Globus pallidus (tissue), 1 donor: ENCODE measurements around the gene CENPO.
"Not testable (repeated sequence)": the region's sequence is repeated elsewhere in the genome, so short reads cannot be mapped to it uniquely, and the experiment has no call there.

ENCODE experiments used
- DNase-seq: peaks from one replicate; pipeline ENCODE4 v3.0.0-alpha.2; 2015; ENCODE audit warnings: low spot score

CENPO gene

DNA sequence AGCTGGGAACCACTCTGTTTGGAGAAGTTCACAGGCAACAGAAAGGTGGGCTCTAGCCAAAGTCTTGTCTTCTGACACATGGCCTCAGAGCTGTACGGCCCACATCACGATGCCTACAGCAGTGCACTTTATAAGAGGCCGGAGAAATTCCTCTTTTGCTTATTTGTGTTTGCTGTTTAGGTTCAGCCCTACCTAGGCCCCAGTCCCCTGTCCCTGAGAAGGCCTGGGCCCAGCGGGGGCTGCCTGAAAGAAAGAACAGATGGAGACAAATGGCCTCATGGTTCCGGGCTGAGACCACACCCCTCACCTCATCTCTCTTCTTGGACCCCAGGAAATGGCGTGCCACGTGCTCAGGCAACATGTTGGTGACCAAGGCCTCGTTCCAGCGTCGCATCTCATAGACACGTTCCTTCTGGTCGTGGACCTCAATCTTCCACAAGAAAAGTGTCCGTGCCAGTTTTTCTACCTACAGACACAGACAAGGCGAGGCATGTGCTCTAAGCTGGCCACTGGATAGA, 30.9 kb downstream of the CENPO start:
- no peak for DNase-seq

DNA sequence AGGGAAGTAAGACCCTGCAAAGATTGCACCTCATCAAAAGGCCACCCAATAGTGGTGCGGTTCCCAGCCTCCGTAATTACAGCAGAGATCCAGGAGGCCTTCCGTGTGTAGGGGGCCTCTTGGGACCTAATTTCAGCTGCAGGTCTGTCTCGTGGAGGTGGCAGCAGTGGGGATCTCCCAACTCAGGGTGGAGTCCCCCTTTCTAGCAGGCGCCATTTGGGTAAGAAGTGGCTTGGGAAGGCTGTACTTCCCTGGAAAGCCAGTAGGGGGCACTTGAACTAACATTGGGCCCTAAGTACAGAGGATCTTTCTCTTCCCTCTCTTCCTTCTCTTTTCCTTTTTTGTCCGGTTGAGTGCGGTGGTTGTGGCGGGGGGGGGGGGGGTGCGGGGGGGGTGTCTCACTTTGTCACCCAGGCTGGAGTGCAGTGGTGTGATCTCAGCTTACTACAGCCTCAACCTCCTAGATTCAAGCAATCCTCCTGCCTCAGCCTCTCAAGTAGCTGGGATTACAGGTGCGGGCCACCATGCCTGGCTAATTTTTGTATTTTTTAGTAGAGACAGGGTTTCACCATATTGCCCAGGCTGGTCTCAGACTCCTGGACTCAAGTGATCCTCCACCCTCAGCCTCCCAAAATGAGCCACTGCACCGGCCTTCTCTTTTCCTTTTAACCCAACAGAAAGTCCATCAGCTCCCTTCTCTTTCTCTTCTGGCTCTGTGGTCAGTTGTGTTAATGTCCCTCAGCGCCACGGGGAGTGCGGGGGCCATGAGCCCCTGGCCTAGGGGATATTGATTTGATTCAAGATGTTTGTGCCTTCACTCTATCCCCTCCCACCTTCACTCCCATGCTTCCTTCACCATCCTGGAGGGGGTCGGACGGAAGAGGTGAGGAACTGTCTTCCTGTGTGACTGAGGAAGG, 32.0 kb downstream of the CENPO start:
- DNase-seq, result no peak

DNA sequence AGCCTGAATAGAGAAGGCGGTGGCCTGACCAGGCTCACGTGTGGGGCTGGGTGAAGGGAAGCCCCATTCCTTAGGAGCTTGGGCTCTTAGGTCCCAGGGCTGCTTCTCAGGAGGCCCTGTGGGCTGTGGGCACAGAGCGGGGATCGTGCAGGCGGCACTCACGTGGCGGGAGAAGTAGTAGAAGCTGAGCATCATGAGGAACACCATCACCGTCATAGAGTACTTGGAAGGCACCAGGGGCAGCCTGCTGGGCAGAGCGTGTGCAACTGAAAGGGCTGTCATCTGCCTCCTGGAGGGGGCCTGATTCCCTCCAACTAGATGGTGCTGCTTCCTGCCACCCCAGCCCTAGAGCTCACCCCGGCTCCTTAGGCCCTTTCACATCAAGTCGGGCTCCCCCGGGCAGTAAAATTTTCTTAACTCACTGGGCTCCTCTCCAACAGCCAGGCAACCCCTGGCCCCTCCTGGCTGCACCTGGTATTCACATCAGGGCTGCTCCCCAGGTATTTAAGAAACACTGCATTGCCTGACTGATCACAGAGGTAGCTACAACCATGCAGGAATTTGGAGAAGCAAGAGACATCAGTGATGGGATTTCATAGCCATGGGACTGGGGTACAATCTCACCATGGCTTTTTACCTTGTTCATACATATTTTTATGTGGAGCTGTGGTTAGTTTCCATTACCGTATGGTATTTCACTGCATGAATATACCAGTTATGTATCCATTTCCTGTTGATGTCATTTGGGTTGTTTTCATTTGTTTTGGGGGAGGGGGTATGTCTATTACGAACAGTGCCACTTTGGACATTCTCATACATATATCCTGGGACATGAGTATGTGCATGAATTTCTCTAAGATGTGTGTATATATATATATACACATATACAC, 32.9 kb downstream of the CENPO start:
- DNase-seq, result no peak

DNA sequence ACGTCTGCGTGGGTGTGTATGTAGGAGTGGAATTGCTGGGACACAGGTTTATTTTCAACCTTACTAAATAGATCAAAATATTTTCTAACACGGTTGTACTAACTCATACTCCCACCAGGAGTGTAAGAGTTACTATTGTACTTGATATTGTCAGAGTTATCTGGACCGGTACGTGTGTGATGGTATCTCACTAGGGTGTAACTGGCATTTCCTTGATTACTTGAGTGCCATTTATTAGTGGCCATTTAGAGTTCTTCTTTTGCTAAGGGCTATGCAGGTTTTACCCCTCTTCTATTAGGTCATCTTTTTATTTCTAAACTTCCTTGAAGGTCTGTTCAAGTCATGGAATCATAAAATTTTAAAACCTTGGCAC, 33.5 kb downstream of the CENPO start:
- no peak for DNase-seq

DNA sequence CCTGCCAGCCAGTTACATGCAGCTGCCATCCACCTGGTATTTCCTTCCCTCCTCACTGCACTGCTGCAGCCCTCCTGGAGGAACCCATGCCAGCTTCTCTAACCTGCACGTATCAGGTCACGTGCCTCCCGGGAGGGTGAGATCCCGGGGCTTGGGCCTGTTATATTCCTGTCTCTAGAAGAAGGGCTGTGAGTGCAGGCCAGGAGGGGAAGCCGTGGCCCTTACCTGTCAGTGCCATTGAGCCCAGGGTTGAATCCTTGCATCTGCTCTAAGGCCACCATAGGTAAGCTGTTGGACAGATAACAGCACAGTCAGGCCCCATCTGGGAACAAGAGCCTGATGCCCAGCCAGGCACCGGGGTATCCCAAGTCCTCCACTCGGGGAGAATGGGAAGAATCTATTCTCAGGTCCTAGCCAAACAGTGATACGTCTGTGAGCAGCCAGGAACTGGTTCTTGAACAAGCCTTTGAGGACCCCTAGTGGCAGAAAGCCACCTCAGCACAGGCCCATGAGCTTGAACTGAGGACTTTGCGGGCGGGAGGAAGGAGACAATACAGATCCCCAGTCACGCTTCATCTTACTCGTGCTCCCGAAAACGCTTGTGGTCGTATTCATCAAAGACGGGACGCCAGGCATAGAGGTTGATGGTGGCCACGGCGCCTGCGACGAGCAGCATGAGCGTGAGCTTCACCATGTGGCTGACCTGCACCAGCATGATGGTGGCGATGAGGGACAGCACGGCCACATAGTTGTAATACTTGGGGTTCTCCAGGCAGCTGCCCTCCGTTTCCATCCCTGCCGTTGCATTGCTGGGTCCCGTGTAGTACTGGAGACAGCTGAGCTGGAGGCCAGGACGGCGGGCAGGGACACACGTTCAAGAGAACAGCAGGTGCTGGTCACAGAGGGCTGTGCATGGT, 34.4 kb downstream of the CENPO start:
- DNase-seq, result peak; percentile 92

DNA sequence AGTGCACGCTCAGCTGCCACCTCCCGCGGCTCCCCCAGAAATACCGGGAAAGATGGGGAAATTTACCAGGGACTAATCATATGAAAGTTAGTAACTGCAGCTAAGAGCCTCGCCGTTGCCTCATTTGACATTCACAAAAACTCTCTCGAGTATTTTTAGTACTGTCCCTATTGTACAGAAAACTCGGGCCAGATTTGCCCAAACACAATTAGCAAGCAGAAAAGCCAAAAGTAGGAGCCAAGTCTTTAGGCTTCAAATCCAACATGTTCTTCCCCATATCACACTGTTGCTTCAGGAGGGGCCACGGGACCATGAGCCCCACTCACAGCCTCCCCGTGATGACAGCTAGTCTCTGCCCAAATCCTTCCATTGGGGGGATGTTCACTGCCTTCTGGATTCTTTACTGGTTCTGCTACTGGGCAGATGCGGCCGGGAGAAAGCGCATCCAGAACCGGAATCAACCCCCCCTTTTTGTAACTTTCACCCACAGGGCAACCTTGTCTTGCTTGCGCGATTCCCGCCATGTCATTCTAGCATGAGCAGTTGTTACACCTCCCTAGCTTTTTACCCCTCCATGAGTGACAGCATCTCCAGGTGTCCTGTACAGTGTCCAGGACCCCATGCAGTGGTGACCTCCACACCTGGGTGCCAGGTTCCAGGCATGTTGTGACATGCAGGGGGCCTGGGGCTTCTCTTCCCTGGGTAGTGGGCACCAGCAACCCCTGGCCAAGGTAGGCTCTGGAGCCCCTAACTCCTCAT, 35.2 kb downstream of the CENPO start:
- DNase-seq, result no peak

DNA sequence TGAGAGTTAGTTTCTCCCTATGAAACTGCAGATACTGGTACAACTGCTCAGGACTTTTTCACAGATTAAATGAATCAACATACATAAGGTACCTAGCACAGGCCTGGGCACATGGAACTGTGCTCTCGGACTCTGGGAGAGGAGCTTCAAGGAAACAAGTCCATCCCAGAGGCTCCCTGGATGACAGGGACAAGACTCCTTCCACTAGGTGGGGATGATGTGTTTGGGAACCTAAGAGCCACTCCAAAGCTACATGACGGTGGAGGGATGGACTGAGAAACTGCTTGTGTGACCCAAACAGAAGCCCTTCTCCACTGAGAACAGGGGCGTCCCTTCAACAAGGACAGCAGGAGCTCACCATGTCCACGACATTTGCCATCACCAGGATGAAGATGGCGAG, 37.1 kb downstream of the CENPO start:
- no peak for DNase-seq

DNA sequence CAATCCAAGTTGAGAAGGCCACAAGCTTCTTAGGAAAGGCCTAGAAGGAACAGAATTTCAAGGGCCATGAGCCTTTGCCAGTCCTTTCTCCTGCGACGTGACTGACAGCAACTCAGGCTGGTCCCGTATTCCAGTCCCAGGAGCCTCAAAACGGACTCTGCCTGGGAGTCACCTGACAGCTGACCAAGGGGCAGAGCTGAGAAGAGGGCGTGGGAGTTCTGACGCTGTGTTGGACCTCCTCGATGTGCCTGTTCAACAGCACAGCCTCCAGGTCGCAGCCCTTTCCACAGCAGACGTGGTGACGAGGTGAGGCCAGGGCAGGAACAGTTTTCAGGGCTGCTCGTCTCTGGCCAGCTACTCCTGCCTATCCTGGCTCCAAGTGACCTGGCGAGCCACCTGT, 37.6 kb downstream of the CENPO start:
- DNase-seq, result no peak

DNA sequence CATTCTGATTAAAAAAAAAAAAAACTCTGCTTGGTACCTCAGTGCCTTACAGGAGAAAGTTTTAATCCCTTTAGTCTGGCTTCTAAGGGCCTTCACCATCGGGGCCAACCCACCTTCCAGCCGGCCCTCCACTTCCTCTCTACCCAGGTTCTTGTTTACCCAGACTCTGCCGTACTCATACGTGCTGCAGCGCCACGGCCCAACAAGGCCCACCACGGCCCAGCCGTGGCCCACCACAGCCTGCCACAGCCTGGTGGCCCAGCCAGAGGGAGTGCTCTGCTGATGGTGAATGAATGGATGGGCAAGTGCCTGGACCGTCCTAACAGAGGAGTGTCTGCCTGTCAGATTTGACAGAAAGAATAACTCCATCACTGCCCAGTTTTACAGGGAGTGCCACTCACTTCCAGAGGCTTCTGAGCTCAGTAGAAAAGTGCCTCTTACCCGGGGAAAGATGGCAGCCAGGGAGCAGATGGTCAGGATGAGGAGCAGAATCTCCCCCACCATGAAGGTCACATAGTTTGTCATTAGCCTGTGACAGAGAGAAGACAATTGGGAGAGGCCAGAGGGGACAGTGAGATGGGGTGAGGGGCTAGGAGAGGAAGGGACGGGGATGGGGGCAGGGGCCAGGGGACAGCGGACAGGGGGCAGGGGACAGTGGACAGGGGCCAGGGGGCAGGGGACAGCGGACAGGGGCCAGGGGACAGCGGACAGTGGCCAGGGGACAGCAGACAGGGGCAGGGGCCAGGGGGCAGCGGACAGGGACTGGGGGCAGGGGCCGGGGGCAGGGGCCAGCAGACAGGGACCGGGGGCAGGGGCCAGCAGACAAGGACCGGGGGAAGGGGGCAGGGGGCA, 38.2 kb downstream of the CENPO start:
- DNase-seq, result no peak

DNA sequence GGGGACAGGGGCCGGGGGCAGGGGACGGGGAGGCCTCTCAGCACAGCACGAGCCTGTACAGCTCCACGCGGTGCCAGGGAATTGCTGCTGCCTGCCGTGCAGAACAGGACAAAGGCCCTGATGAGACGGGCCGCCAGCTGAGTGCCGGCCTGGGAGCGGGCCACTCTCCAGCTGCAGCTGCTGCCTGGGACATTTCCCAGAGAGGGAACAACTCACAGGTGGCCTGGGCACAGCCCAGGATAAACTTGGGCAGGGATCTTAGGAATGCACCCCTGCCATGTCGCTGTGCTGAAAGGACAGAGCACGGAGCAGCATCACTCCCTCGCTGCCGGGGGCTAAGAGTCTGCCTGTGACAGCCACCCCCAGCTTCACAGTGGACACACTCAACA, 38.8 kb downstream of the CENPO start:
- peak; percentile 90 for DNase-seq

DNA sequence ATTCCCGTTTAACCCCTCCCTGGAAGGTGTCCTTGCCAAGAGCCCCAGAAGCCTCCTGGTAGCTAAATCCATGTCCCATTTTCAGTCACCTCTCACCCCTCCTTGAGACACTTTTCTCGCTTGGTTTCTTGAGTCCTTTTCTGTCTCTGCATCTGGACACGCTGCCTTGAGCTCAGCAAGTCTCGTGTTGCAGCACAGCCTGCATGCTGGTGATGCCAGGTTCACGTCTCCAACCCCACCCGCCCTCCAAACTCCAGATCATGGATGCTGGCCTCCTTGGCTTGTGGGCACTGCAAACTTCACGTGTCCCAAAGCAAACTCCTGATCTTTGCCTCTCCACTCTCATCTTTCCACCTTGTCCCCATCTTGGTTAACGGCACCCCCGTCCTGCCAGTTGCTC, 39.3 kb downstream of the CENPO start:
- DNase-seq, result no peak

DNA sequence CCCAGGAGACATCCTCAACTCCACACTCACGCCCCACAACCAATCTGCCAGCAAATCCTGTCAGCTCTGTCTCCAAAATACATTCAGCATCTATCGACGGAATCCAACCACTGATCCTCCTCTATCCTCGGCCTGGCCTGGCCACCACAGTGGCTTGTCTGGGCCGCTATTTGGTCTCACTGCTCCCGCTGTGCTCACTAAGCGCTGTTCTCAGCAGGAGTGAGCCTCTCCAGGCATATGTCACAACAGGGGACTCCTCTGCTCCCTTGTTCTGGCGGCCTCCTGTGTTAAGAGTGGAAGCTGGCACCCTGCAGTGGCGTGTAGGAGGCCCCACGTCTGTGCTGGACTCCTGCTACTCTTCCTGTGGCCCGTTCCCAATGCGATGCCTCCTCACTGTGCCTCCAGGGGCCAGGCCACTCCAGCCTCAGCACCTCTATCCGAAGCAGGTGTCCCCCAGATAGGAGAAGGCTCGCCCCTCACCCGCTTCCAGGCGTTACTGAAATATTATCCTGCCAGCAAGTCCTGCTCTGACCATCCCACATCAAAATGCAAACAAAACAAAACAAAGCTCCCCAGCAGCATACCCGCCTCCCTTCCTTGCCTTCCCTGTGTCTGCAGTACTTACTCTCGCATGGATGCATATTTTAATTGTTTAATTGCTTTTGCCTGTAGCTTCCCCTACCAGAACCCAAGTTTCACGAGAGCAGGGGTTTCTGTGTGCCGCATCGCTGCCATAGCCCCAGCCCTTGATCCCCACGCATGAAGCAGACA, 39.9 kb downstream of the CENPO start:
- no peak for DNase-seq

DNA sequence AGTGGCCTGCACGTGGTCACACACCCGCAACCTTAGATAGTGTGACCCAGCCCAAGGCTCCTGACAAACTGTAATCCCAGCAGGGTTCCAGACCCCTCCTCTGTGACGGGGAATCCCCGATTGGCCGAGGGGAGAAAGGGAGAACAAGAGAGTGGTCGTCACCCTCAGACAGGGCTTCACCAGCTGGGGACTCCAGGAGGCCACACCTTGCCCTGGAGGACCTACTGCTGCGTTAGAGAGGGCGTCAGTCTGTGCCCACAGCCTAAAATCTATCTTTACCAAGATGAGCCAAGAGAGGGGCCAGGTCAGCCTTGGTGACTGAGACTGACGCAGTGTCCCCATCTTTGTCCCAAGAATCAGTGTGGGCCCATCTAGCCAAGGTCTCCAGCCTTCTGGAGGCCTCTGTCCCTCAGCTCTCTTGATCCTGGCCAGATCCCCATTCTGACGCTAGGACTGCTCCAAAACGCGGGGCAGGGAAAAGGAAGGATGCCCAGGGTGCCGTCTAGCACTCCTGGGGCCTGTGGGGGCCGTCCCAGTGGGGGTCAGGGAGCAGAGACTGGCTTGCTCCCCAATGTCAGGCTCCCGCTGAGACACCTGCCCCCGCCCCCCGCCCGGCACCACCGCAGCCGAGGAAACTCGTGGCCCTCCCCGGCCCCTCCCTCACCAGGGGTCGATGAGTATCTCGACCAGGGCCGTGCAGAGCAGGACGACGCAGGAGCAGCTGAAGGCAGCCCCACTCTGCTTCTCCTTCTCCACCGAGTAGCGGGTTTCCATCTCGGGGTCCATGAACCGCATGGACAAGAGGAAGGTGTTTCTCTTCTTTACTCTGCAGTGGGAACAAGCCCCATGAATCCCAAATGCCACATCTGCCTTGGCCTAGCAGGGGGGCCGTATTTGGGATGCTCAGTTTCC, 40.9 kb downstream of the CENPO start:
- DNase-seq, result no peak

DNA sequence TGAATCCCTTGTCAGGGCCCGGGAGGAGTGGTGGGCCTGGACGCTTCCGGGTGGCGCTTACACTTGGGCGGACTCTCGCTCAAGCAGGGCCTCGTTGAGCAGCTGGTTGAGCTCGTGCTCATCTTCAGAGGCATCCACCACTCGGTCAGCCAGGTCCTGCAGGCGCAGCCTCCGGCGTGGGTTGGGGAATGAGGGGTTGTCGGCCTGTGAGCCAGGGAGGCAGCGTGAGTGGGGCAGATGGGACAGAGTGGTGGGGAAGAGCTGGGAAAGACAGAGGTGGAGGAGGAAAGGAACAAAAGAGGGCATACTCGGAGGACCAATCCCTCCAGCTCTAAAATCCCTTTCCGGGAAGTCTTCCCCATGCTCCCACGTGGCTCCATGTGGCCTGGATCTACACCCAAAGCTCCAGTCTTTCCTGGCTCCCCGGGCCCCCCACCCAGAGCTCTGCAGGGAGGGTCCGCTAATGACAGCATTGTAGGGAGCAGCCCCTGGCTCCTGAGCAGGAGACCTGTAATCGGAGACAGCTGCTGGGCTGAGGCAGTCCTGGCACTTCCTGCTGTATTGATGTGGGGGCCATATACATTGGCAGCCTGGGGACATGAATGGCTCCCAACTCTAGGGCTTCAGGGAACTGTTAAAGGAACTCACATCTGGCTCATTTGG, 41.6 kb downstream of the CENPO start:
- DNase-seq, result no peak

DNA sequence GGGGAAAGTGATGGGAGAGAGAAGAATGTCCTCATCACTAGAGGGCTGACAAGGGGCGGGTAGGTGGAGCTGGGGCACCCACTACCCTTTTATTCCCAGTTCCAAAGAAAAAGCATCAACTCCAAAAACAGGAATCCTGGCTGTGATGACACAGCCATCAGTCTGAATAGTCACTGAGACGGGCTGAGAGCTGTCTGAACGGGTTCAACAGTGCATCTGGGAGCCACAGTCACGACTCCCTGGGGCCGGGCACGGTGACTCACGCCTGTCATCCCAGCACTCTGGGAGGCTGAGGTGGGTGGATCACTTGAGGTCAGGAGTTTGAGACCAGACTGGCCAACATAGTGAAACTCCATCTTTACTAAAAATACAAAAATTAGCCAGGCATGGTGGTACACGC, 42.2 kb downstream of the CENPO start:
- DNase-seq, result not testable (repeated sequence)

DNA sequence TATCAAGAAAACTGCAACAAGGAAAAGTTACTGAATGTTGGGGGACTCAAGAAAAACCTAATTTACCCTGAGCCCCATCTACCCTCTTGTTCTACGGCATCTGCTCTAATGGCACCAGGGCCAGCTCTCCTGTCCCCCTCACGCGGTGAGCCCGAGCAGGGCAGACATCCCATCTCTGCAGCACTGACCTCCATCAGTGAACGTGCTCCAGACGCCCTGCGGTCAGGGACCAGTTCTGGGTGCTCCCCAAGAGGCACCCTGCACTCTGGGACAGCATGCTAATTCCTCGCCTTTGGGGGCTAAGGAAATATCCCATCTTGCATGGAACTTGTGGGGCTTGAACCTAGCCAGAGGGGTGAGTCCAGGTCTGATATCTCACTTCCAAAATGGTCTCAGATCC, 43.0 kb downstream of the CENPO start:
- DNase-seq, result no peak

DNA sequence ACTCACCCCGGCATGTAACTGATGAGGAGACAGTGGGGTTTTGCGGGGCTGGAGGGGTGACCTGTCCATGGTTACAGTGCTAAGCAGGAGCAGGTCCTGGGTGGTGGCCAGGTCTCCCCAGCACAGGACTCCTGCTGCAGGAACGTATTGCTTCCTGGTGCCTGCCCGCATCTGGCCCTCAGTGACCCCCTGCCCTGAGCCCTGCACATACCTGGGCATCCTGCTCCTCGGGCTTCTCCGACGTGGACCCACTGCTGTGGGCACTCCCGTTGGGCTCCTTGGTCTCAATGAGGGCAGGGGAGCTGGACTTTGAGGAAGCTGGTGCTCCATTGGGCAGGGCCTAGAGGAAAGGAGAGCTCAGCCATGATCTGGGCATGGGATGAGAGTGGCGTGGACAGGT, 43.5 kb downstream of the CENPO start:
- DNase-seq, result no peak
